Caco-2 (cell line): ENCODE data around the gene SLC38A5. TPM values are rescaled to one million over a fixed set of nuclear protein-coding genes. Genes with fewer than 3 reads are reported as not detected.

Source experiments
- BruUV-seq: library from RNA; stranded (reverse); fragments of 400-500 nt; replicated peaks from 2 replicates; lab custom pipeline; 2021; lab: Mats Ljungman, UMichigan
- CTCF ChIA-PET: fragments of 300-600 bp; sonication (Branson Sonifier 250); formaldehyde crosslinking; loops from one replicate; lab custom pipeline; 2022; ENCODE audit warnings: antibody characterized with exemption; lab: Charles Lee
- POLR2A ChIA-PET: fragments of 300-600 bp; sonication (Branson Sonifier 250); formaldehyde crosslinking; loops from one replicate; lab custom pipeline; 2022; ENCODE audit warnings: antibody characterized with exemption; lab: Charles Lee
- DNase-seq, 2 experiments: peaks; one replicate each; pipeline versions ENCODE4 v3.0.0 to v3.0.0-alpha.2; 2020 to 2022
- H3K27me3 ChIP-seq: replicated peaks from 2 replicates; pipeline ENCODE4 v1.6.0; 2011; ENCODE audit warnings: low read length; ENCODE audit not compliant: control insufficient read depth, insufficient read depth
- H3K36me3 ChIP-seq: 2 replicates; pipeline ENCODE4 v1.5.1; 2011; ENCODE audit warnings: low read length; ENCODE audit not compliant: control insufficient read depth, insufficient read depth
- H3K4me1 ChIP-seq: fragments of 250-450 bp; sonication (Bioruptor Pico); 2 replicates; pipeline ENCODE4 v1.5.1; 2020; ENCODE audit warnings: mild to moderate bottlenecking
- H3K4me3 ChIP-seq: 2 replicates; pipeline ENCODE4 v1.5.1; 2011; ENCODE audit warnings: low read depth, mild to moderate bottlenecking, control low read depth, low read length
- H3K9me3 ChIP-seq: fragments of 250-450 bp; sonication (Bioruptor Pico); 2 replicates; pipeline ENCODE4 v1.5.1; 2020; ENCODE audit warnings: mild to moderate bottlenecking, moderate library complexity
- H3K27ac Mint-ChIP-seq: one replicate; pipeline ENCODE4 v1.8.0; 2022; ENCODE audit warnings: mixed read lengths; ENCODE audit not compliant: unreplicated experiment
- H3K27me3 Mint-ChIP-seq: one replicate; pipeline ENCODE4 v1.8.0; 2022; ENCODE audit warnings: mixed read lengths; ENCODE audit not compliant: insufficient read depth, unreplicated experiment
- H3K36me3 Mint-ChIP-seq: one replicate; pipeline ENCODE4 v1.8.0; 2022; ENCODE audit warnings: mild to moderate bottlenecking, mixed read lengths; ENCODE audit not compliant: insufficient read depth, unreplicated experiment
- H3K4me1 Mint-ChIP-seq: one replicate; pipeline ENCODE4 v1.8.0; 2022; ENCODE audit warnings: low read depth, mixed read lengths; ENCODE audit not compliant: unreplicated experiment
- H3K4me3 Mint-ChIP-seq: one replicate; pipeline ENCODE4 v1.8.0; 2022; ENCODE audit warnings: mild to moderate bottlenecking, moderate library complexity, mixed read lengths; ENCODE audit not compliant: unreplicated experiment
- H3K9me3 Mint-ChIP-seq: one replicate; pipeline ENCODE4 v1.8.0; 2022; ENCODE audit warnings: mixed read lengths; ENCODE audit not compliant: unreplicated experiment
- CTCF ChIP-seq, 2 experiments: fragments of 200-600 bp in 1 of 2; IDR thresholded peaks; 1 replicate in 1 of 2; 2 replicates in 1 of 2; pipeline versions ENCODE4 v1.5.1 to v1.8.0; 2011 to 2022; ENCODE audit warnings: antibody characterized with exemption in 1 of 2, control low read depth in 1 of 2, inconsistent platforms in 1 of 2, low read depth in 1 of 2, low read length in 1 of 2, mild to moderate bottlenecking in 1 of 2, moderate library complexity in 1 of 2; ENCODE audit not compliant: insufficient read depth in 1 of 2, severe bottlenecking in 1 of 2, unreplicated experiment in 1 of 2
- intact Hi-C: fragments of 100-400 bp; cut with micrococcal nuclease; formaldehyde crosslinking; loops from one replicate; pipeline ENCODE4 v1.10.0; 2022; ENCODE audit not compliant: unreplicated experiment
- total RNA-seq: library from RNA; stranded (reverse); gene quantifications from 2 replicates; pipeline ENCODE4 v1.2.3, GENCODE V29; 2022

SLC38A5 gene
- total RNA-seq, 1 experiment from 2014 or later: 0.95 TPM

- no peak overlapping the region for H3K27ac Mint-ChIP-seq
- H3K4me1 Mint-ChIP-seq: no peaks in the 10 kb centered on the region
- H3K36me3 Mint-ChIP-seq: no peaks in the 10 kb centered on the region
- intact Hi-C loops: no loop called here
- Histone ChIP-seq H3K36me3 (no peaks in the 10 kb centered on the region), H3K4me3 (no peak overlapping the region), H3K27me3 (no peaks in the 10 kb centered on the region), H3K4me1 (no peaks in the 10 kb centered on the region), H3K9me3 (no peaks in the 10 kb centered on the region)
- no peaks in the 10 kb centered on the region for H3K9me3 Mint-ChIP-seq
- ChIA-PET POLR2A (no interaction called here), CTCF (no interaction called here)
- no TSS peak for BruUV-seq
- H3K27me3 Mint-ChIP-seq: peaks cover 4% of the 10 kb centered on the region
- DNase-seq: no peak
- H3K4me3 Mint-ChIP-seq: no peak overlapping the region
- no peak for TF ChIP-seq CTCF (IDR thresholded peaks at IDR 0.05; ENCODE audit: insufficient read depth in 1 of 2, low read depth in 1 of 2, low read length in 1 of 2, severe bottlenecking in 1 of 2, unreplicated experiment in 1 of 2)
Observed at GRCh38 chrX:48460606-48461005, 9.5 kb downstream of the SLC38A5 start.

GRCh38 chrX:48460031-48460430 lies 10.0 kb downstream of the SLC38A5 start:
- Histone ChIP-seq H3K4me3 (no peak overlapping the region), H3K9me3 (no peaks in the 10 kb centered on the region), H3K27me3 (no peaks in the 10 kb centered on the region), H3K4me1 (no peaks in the 10 kb centered on the region), H3K36me3 (no peaks in the 10 kb centered on the region)
- H3K4me3 Mint-ChIP-seq: no peak overlapping the region
- no TSS peak for BruUV-seq
- H3K36me3 Mint-ChIP-seq: no peaks in the 10 kb centered on the region
- intact Hi-C loops: no loop called here
- H3K9me3 Mint-ChIP-seq: no peaks in the 10 kb centered on the region
- no peak overlapping the region for H3K27ac Mint-ChIP-seq
- CTCF ChIA-PET: no interaction called here
- no peak for DNase-seq
- TF ChIP-seq CTCF (IDR thresholded peaks at IDR 0.05; ENCODE audit: insufficient read depth in 1 of 2, low read depth in 1 of 2, low read length in 1 of 2, severe bottlenecking in 1 of 2, unreplicated experiment in 1 of 2): no peak
- POLR2A ChIA-PET: no interaction called here
- H3K4me1 Mint-ChIP-seq: no peaks in the 10 kb centered on the region
- peaks cover 4% of the 10 kb centered on the region for H3K27me3 Mint-ChIP-seq

GRCh38 chrX:48459483-48459882 lies 10.6 kb downstream of the SLC38A5 start:
- ChIA-PET CTCF (no interaction called here), POLR2A (no interaction called here)
- no peak for TF ChIP-seq CTCF (IDR thresholded peaks at IDR 0.05; ENCODE audit: insufficient read depth in 1 of 2, low read depth in 1 of 2, low read length in 1 of 2, severe bottlenecking in 1 of 2, unreplicated experiment in 1 of 2)
- Histone ChIP-seq H3K4me3 (no peak overlapping the region), H3K4me1 (no peaks in the 10 kb centered on the region), H3K36me3 (no peaks in the 10 kb centered on the region), H3K27me3 (no peaks in the 10 kb centered on the region), H3K9me3 (no peaks in the 10 kb centered on the region)
- no peaks in the 10 kb centered on the region for H3K36me3 Mint-ChIP-seq
- H3K9me3 Mint-ChIP-seq: no peaks in the 10 kb centered on the region
- no TSS peak for BruUV-seq
- H3K27ac Mint-ChIP-seq: no peak overlapping the region
- H3K4me3 Mint-ChIP-seq: no peak overlapping the region
- intact Hi-C loops: no loop called here
- no peaks in the 10 kb centered on the region for H3K4me1 Mint-ChIP-seq
- DNase-seq: no peak
- peaks cover 4% of the 10 kb centered on the region for H3K27me3 Mint-ChIP-seq
